Dendritic cell treated with granulocyte-macrophage colony-stimulating factor and Interleukin-4, amounts not matched to agents 40 ng/mL and 50 ng/mL, for 4 days (primary cell): ENCODE data around the gene ADAMTSL3.
"Not testable (repeated sequence)": the region's sequence is repeated elsewhere in the genome, so short reads cannot be mapped to it uniquely, and the experiment has no call there.

Experiments
- H3K27ac Mint-ChIP-seq: one replicate; pipeline ENCODE4 v1.8.0; 2022; ENCODE audit warnings: mild to moderate bottlenecking, mixed read lengths
- H3K27me3 Mint-ChIP-seq: one replicate; pipeline ENCODE4 v1.8.0; 2022; ENCODE audit warnings: mild to moderate bottlenecking, mixed read lengths
- H3K36me3 Mint-ChIP-seq: one replicate; pipeline ENCODE4 v1.8.0; 2022; ENCODE audit warnings: low read depth, mixed read lengths
- H3K4me1 Mint-ChIP-seq: one replicate; pipeline ENCODE4 v1.8.0; 2022; ENCODE audit warnings: low read depth, mixed read lengths
- H3K4me3 Mint-ChIP-seq: one replicate; pipeline ENCODE4 v1.8.0; 2022; ENCODE audit warnings: mild to moderate bottlenecking, moderate library complexity, mixed read lengths
- H3K9me3 Mint-ChIP-seq: one replicate; pipeline ENCODE4 v1.8.0; 2022; ENCODE audit warnings: mixed read lengths
- intact Hi-C: fragments of 100-400 bp; cut with micrococcal nuclease; formaldehyde crosslinking; loops from one replicate; pipeline ENCODE4 v1.15.0; 2022

Gene ADAMTSL3

GRCh38 chr15:83699028-83699427 is 45.1 kb downstream of the ADAMTSL3 start:
- Mint-ChIP-seq H3K27ac (no peak overlapping the region), H3K4me3 (no peak overlapping the region)

GRCh38 chr15:83700082-83700481 is 46.2 kb downstream of the ADAMTSL3 start:
- Mint-ChIP-seq H3K9me3 (peaks cover 15% of the 10 kb centered on the region), H3K36me3 (no peaks in the 10 kb centered on the region), H3K4me1 (no peaks in the 10 kb centered on the region), H3K4me3 (no peak overlapping the region), H3K27me3 (no peaks in the 10 kb centered on the region), H3K27ac (no peak overlapping the region)
- intact Hi-C loops, result no loop called here

More at GRCh38 chr15:83699028-83699427, 45.1 kb downstream of the ADAMTSL3 start:
- Mint-ChIP-seq H3K4me1 (no peaks in the 10 kb centered on the region), H3K36me3 (no peaks in the 10 kb centered on the region), H3K9me3 (peaks cover 15% of the 10 kb centered on the region), H3K27me3 (no peaks in the 10 kb centered on the region)
- intact Hi-C loops, result no loop called here

- H3K27ac Mint-ChIP-seq, H3K4me3 Mint-ChIP-seq, H3K27me3 Mint-ChIP-seq, intact Hi-C loops, H3K36me3 Mint-ChIP-seq, H3K4me1 Mint-ChIP-seq: not testable (repeated sequence)
- peaks cover 15% of the 10 kb centered on the region for H3K9me3 Mint-ChIP-seq
Observed at GRCh38 chr15:83702314-83702713, 48.4 kb downstream of the ADAMTSL3 start.

GRCh38 chr15:83708328-83708727 is 54.4 kb downstream of the ADAMTSL3 start:
- H3K4me1 Mint-ChIP-seq, result no peaks in the 10 kb centered on the region
- no peak overlapping the region for H3K27ac Mint-ChIP-seq
- H3K4me3 Mint-ChIP-seq, result no peak overlapping the region
- H3K27me3 Mint-ChIP-seq, result no peaks in the 10 kb centered on the region
- intact Hi-C loops, result no loop called here
- no peaks in the 10 kb centered on the region for H3K36me3 Mint-ChIP-seq
- H3K9me3 Mint-ChIP-seq, result no peaks in the 10 kb centered on the region

- Mint-ChIP-seq H3K27me3 (no peaks in the 10 kb centered on the region), H3K36me3 (no peaks in the 10 kb centered on the region), H3K9me3 (no peaks in the 10 kb centered on the region), H3K4me3 (no peak overlapping the region), H3K4me1 (no peaks in the 10 kb centered on the region), H3K27ac (no peak overlapping the region)
- intact Hi-C loops, result no loop called here
Observed at GRCh38 chr15:83709241-83709640, 55.3 kb downstream of the ADAMTSL3 start.

GRCh38 chr15:83709811-83710210 is 55.9 kb downstream of the ADAMTSL3 start:
- no peaks in the 10 kb centered on the region for H3K27me3 Mint-ChIP-seq
- H3K9me3 Mint-ChIP-seq, result no peaks in the 10 kb centered on the region
- H3K4me1 Mint-ChIP-seq, result no peaks in the 10 kb centered on the region
- intact Hi-C loops, result no loop called here
- H3K27ac Mint-ChIP-seq, result no peak overlapping the region
- no peak overlapping the region for H3K4me3 Mint-ChIP-seq
- no peaks in the 10 kb centered on the region for H3K36me3 Mint-ChIP-seq

- no peak overlapping the region for H3K4me3 Mint-ChIP-seq
- H3K27ac Mint-ChIP-seq, result no peak overlapping the region
- intact Hi-C loops, result no loop called here
- no peaks in the 10 kb centered on the region for H3K9me3 Mint-ChIP-seq
- H3K36me3 Mint-ChIP-seq, result no peaks in the 10 kb centered on the region
- no peaks in the 10 kb centered on the region for H3K27me3 Mint-ChIP-seq
- H3K4me1 Mint-ChIP-seq, result no peaks in the 10 kb centered on the region
Observed at GRCh38 chr15:83710452-83710851, 56.5 kb downstream of the ADAMTSL3 start.

GRCh38 chr15:83711236-83711635 is 57.3 kb downstream of the ADAMTSL3 start:
- Mint-ChIP-seq H3K36me3 (no peaks in the 10 kb centered on the region), H3K4me1 (no peaks in the 10 kb centered on the region), H3K27ac (no peak overlapping the region), H3K9me3 (no peaks in the 10 kb centered on the region), H3K27me3 (no peaks in the 10 kb centered on the region), H3K4me3 (no peak overlapping the region)
- intact Hi-C loops, result no loop called here

- Mint-ChIP-seq H3K27me3 (no peaks in the 10 kb centered on the region), H3K27ac (no peak overlapping the region), H3K36me3 (no peaks in the 10 kb centered on the region), H3K4me1 (no peaks in the 10 kb centered on the region), H3K4me3 (no peak overlapping the region), H3K9me3 (no peaks in the 10 kb centered on the region)
- intact Hi-C loops, result no loop called here
Observed at GRCh38 chr15:83713242-83713641, 59.3 kb downstream of the ADAMTSL3 start.

GRCh38 chr15:83714939-83715628 is 61.2 kb downstream of the ADAMTSL3 start:
- H3K27me3 Mint-ChIP-seq, result no peaks in the 10 kb centered on the region
- intact Hi-C loops, result no loop called here

GRCh38 chr15:83716605-83717004 is 62.7 kb downstream of the ADAMTSL3 start:
- no peaks in the 10 kb centered on the region for H3K36me3 Mint-ChIP-seq
- no peaks in the 10 kb centered on the region for H3K27me3 Mint-ChIP-seq
- H3K4me1 Mint-ChIP-seq, result no peaks in the 10 kb centered on the region
- no peak overlapping the region for H3K4me3 Mint-ChIP-seq
- H3K27ac Mint-ChIP-seq, result no peak overlapping the region
- intact Hi-C loops, result no loop called here
- no peaks in the 10 kb centered on the region for H3K9me3 Mint-ChIP-seq

More at GRCh38 chr15:83714939-83715628, 61.2 kb downstream of the ADAMTSL3 start:
- H3K36me3 Mint-ChIP-seq, result no peaks in the 10 kb centered on the region
- no peak overlapping the region for H3K4me3 Mint-ChIP-seq
- H3K4me1 Mint-ChIP-seq, result no peaks in the 10 kb centered on the region
- H3K27ac Mint-ChIP-seq, result no peak overlapping the region
- H3K9me3 Mint-ChIP-seq, result no peaks in the 10 kb centered on the region

GRCh38 chr15:83717010-83717409 is 63.1 kb downstream of the ADAMTSL3 start:
- H3K4me3 Mint-ChIP-seq, result no peak overlapping the region
- no peak overlapping the region for H3K27ac Mint-ChIP-seq
- H3K36me3 Mint-ChIP-seq, result no peaks in the 10 kb centered on the region
- intact Hi-C loops, result no loop called here
- H3K4me1 Mint-ChIP-seq, result no peaks in the 10 kb centered on the region
- no peaks in the 10 kb centered on the region for H3K27me3 Mint-ChIP-seq
- H3K9me3 Mint-ChIP-seq, result no peaks in the 10 kb centered on the region

- H3K4me1 Mint-ChIP-seq, result no peaks in the 10 kb centered on the region
- no peaks in the 10 kb centered on the region for H3K36me3 Mint-ChIP-seq
- intact Hi-C loops, result no loop called here
- no peak overlapping the region for H3K4me3 Mint-ChIP-seq
- H3K9me3 Mint-ChIP-seq, result no peaks in the 10 kb centered on the region
- no peak overlapping the region for H3K27ac Mint-ChIP-seq
- H3K27me3 Mint-ChIP-seq, result peaks cover 1% of the 10 kb centered on the region
Observed at GRCh38 chr15:83720468-83720867, 66.5 kb downstream of the ADAMTSL3 start.

GRCh38 chr15:83721031-83721430 is 67.1 kb downstream of the ADAMTSL3 start:
- intact Hi-C loops, result no loop called here
- Mint-ChIP-seq H3K36me3 (no peaks in the 10 kb centered on the region), H3K4me1 (no peaks in the 10 kb centered on the region), H3K27me3 (peaks cover 1% of the 10 kb centered on the region), H3K4me3 (no peak overlapping the region), H3K9me3 (no peaks in the 10 kb centered on the region), H3K27ac (no peak overlapping the region)

- peaks cover 4% of the 10 kb centered on the region for H3K9me3 Mint-ChIP-seq
- intact Hi-C loops, result no loop called here
- no peaks in the 10 kb centered on the region for H3K36me3 Mint-ChIP-seq
- H3K4me1 Mint-ChIP-seq, result no peaks in the 10 kb centered on the region
- peaks cover 1% of the 10 kb centered on the region for H3K27me3 Mint-ChIP-seq
- H3K4me3 Mint-ChIP-seq, result no peak overlapping the region
- H3K27ac Mint-ChIP-seq, result no peak overlapping the region
Observed at GRCh38 chr15:83721981-83722380, 68.1 kb downstream of the ADAMTSL3 start.
